HCT116 (cell line): ENCODE results near the gene COX7A1. TPM values are rescaled to one million over a fixed set of nuclear protein-coding genes. Genes with fewer than 3 reads are reported as not detected.
A peak's percentile ranks its signal among the peaks of the same experiment; 100 is the strongest.

Experiments used
- ATAC-seq: fragments of 200-7000 bp; cut with Tn5 transposase; 2 replicates; pipeline ENCODE4 v1.9.1; 2020; ENCODE audit warnings: mild to moderate bottlenecking, moderate library complexity
- BruUV-seq: library from RNA; stranded (reverse); fragments of 400-500 nt; replicated peaks from 2 replicates; lab custom pipeline; 2021; lab: Mats Ljungman, UMichigan
- CTCF ChIA-PET: fragments of 300-600 bp; sonication (Branson Sonifier 250); formaldehyde crosslinking; loops from one replicate; lab custom pipeline; 2021; ENCODE audit warnings: antibody characterized with exemption; lab: Charles Lee
- POLR2A ChIA-PET: fragments of 300-600, 350-600 bp; sonication (Branson Sonifier 250); formaldehyde crosslinking; loops from one replicate; lab custom pipeline; 2021; ENCODE audit warnings: antibody characterized with exemption; lab: Charles Lee
- RAD21 ChIA-PET, 2 experiments: fragments of 300-600 bp; sonication (Branson Sonifier 250); formaldehyde crosslinking; loops; one replicate each; lab custom pipeline; 2023; ENCODE audit warnings: low total read pairs in 2 of 2; ENCODE audit not compliant: uncharacterized antibody in 2 of 2, unreplicated experiment in 2 of 2, low non-redundant PET in 1 of 2; lab: Charles Lee
- DNase-seq: peaks from one replicate; pipeline ENCODE4 v3.0.0-alpha.2; 2010; ENCODE audit warnings: low read depth, low spot score
- H2AFZ ChIP-seq: fragments of 200-600 bp; shearing (Covaris generic), sonication (generic); 2 replicates; pipeline ENCODE4 v1.6.1; 2017; ENCODE audit warnings: low read depth, mixed run types, mixed read lengths, antibody characterized with exemption, low read length; ENCODE audit not compliant: poor library complexity, severe bottlenecking
- H3K27ac ChIP-seq: 2 replicates; pipeline ENCODE4 v1.5.1; 2012; ENCODE audit warnings: low read depth, low read length
- H3K27me3 ChIP-seq: fragments of 200-600 bp; sonication (generic); 2 replicates; pipeline ENCODE4 v1.6.1; 2016; ENCODE audit warnings: mixed run types, low read length, mixed read lengths; ENCODE audit not compliant: insufficient read depth
- H3K36me3 ChIP-seq, 2 experiments: fragments of 200-500 bp in 1 of 2; fragments of 200-600 bp in 1 of 2; sonication (Bioruptor generic) in 1 of 2; sonication (generic) in 1 of 2; 2 replicates each; pipeline versions ENCODE4 v1.5.1 to v1.6.1; 2014 to 2016; ENCODE audit warnings: low read length in 2 of 2, inconsistent platforms in 1 of 2, mixed read lengths in 1 of 2, mixed run types in 1 of 2; ENCODE audit not compliant: insufficient read depth in 2 of 2, control insufficient read depth in 1 of 2
- H3K4me1 ChIP-seq, 2 experiments: fragments of 200-600 bp in 1 of 2; sonication (generic) in 1 of 2; 2 replicates each; pipeline versions ENCODE4 v1.5.1 to v1.6.1; 2012 to 2017; ENCODE audit warnings: low read length in 2 of 2, inconsistent platforms in 1 of 2, mild to moderate bottlenecking in 1 of 2, mixed read lengths in 1 of 2, mixed run types in 1 of 2, moderate library complexity in 1 of 2; ENCODE audit not compliant: insufficient read depth in 2 of 2, control insufficient read depth in 1 of 2
- H3K4me2 ChIP-seq: fragments of 200-600 bp; sonication (generic); 2 replicates; pipeline ENCODE4 v1.6.1; 2017; ENCODE audit warnings: mixed run types, low read length, mixed read lengths
- H3K4me3 ChIP-seq, 2 experiments: fragments of 200-600 bp in 1 of 2; sonication (generic) in 1 of 2; replicated peaks in 1 of 2; 2 replicates each; pipeline ENCODE4 v1.5.1; 2011 to 2016; ENCODE audit warnings: low read length in 2 of 2, control low read depth in 1 of 2, low read depth in 1 of 2, mild to moderate bottlenecking in 1 of 2, mixed read lengths in 1 of 2, mixed run types in 1 of 2
- H3K79me2 ChIP-seq: fragments of 200-600 bp; sonication (generic); 2 replicates; pipeline ENCODE4 v1.6.1; 2017; ENCODE audit warnings: mild to moderate bottlenecking, mixed run types, low read length, moderate library complexity, mixed read lengths; ENCODE audit not compliant: insufficient read depth
- H3K9ac ChIP-seq: fragments of 200-600 bp; sonication (generic); 2 replicates; pipeline ENCODE4 v1.6.1; 2016; ENCODE audit warnings: low read length, mixed read lengths
- H3K9me2 ChIP-seq: fragments of 200-600 bp; sonication (generic), shearing (Covaris generic); 2 replicates; pipeline ENCODE4 v1.6.1; 2017; ENCODE audit warnings: mixed run types, mild to moderate bottlenecking, moderate library complexity; ENCODE audit not compliant: insufficient read depth
- H3K9me3 ChIP-seq, 2 experiments: fragments of 200-500 bp in 1 of 2; fragments of 200-600 bp in 1 of 2; sonication (Bioruptor generic) in 1 of 2; sonication (generic) in 1 of 2; 2 replicates each; pipeline ENCODE4 v1.6.1; 2014 to 2017; ENCODE audit warnings: low read length in 2 of 2, mixed read lengths in 2 of 2, inconsistent platforms in 1 of 2, low read depth in 1 of 2, mild to moderate bottlenecking in 1 of 2, mixed run types in 1 of 2, moderate library complexity in 1 of 2; ENCODE audit not compliant: control insufficient read depth in 1 of 2, insufficient read depth in 1 of 2
- H4K20me1 ChIP-seq: fragments of 200-600 bp; sonication (generic), shearing (Covaris generic); 2 replicates; pipeline ENCODE4 v1.6.1; 2017; ENCODE audit warnings: mixed run types, mild to moderate bottlenecking, moderate library complexity; ENCODE audit not compliant: insufficient read depth
- CBX3 ChIP-seq: IDR thresholded peaks from 2 replicates; pipeline ENCODE4 v1.6.1; 2012; ENCODE audit warnings: low read depth
- CEBPB ChIP-seq: IDR thresholded peaks from 2 replicates; pipeline ENCODE4 v1.6.1; 2012; ENCODE audit warnings: low read depth
- EGR1 ChIP-seq: IDR thresholded peaks from 2 replicates; pipeline ENCODE4 v1.6.1; 2012; ENCODE audit warnings: low read depth
- ELF1 ChIP-seq: IDR thresholded peaks from 2 replicates; pipeline ENCODE4 v1.6.1; 2012; ENCODE audit warnings: low read depth, borderline replicate concordance
- EZH2phosphoT487 ChIP-seq: fragments of 200-600 bp; IDR thresholded peaks from 2 replicates; pipeline ENCODE4 v1.6.1; 2018; ENCODE audit warnings: antibody characterized with exemption, borderline replicate concordance
- FOSL1 ChIP-seq: IDR thresholded peaks from 2 replicates; pipeline ENCODE4 v1.6.1; 2012; ENCODE audit warnings: low read depth
- POLR2A ChIP-seq: IDR thresholded peaks from 2 replicates; pipeline ENCODE4 v1.7.0; 2011; ENCODE audit warnings: borderline replicate concordance; ENCODE audit not compliant: insufficient read depth, insufficient read length; ENCODE audit errors: extremely low read depth
- RAD21 ChIP-seq: IDR thresholded peaks from 2 replicates; pipeline ENCODE4 v1.6.1; 2012; ENCODE audit warnings: low read depth, mild to moderate bottlenecking
- SIN3A ChIP-seq: IDR thresholded peaks from 2 replicates; pipeline ENCODE4 v1.6.1; 2012; ENCODE audit warnings: low read depth
- SRF ChIP-seq: IDR thresholded peaks from 2 replicates; pipeline ENCODE4 v1.6.1; 2012; ENCODE audit warnings: low read depth
- intact Hi-C: fragments of 100-400 bp; cut with micrococcal nuclease; formaldehyde crosslinking; loops from 2 replicates; pipeline ENCODE4 v1.10.0; 2022
- total RNA-seq: library from RNA; stranded (reverse); gene quantifications from one replicate; pipeline ENCODE4 v1.2.1, GENCODE V29; 2021; ENCODE audit not compliant: unreplicated experiment
- TF ChIP-seq, protein P1 (sequence below): IDR thresholded peaks from 2 replicates; pipeline ENCODE4 v1.6.1; 2012
- TF ChIP-seq, protein P2 (sequence below), 3 experiments: fragments of 200-600 bp in 1 of 3; sonication (generic) in 1 of 3; IDR thresholded peaks in 2 of 3; conservative IDR thresholded peaks in 1 of 3; 2 replicates each; pipeline ENCODE4 v1.5.1; 2012 to 2017; ENCODE audit warnings: low read depth in 2 of 3, low read length in 2 of 3, antibody characterized with exemption in 1 of 3, borderline replicate concordance in 1 of 3, control low read depth in 1 of 3, mild to moderate bottlenecking in 1 of 3, mixed read lengths in 1 of 3, mixed run types in 1 of 3, moderate library complexity in 1 of 3; ENCODE audit not compliant: insufficient read depth in 1 of 3
- TF ChIP-seq, protein P3 (sequence below): IDR thresholded peaks from 2 replicates; pipeline ENCODE4 v1.6.1; 2012
- TF ChIP-seq, protein P4 (sequence below): IDR thresholded peaks from 2 replicates; pipeline ENCODE4 v1.6.1; 2012; ENCODE audit warnings: low read depth
- TF ChIP-seq, protein P5 (sequence below): IDR thresholded peaks from 2 replicates; pipeline ENCODE4 v1.6.1; 2011; ENCODE audit warnings: mild to moderate bottlenecking, low read length, moderate library complexity; ENCODE audit not compliant: insufficient replicate concordance; ENCODE audit errors: extremely low read depth

The COX7A1 gene
- total RNA-seq, 1 experiment from 2014 or later: not detected

DNA sequence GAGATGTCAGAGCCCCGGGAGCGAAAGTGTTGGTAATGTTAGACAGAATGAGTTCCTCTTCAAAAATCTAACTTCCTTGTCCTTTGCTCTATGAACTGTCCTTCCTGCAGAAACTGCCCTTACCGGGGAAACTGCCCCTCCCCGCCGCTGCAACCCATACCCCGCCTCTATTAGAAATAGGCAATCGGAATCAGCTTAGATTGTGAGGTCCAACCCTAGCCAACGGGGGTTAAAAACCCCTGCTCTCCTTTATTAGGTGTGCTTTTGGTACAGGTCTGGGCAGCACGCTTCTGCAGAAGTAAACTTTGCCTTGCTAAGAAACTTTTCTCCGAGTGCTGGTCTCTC is 23.9 kb downstream of the COX7A1 start:
- peak; percentile 23 for ATAC-seq

More for the DNA sequence above, 23.9 kb downstream of the COX7A1 start:
- CTCF ChIA-PET: interaction anchor here (0.5 to 2.2 kb wide), 16 partner anchors 8 to 361 kb away, joined by 3 to 17 read pairs (median 4); partner anchors contain the start of genes ALKBH6, CAPNS1, POLR2I and TBCB
- TF ChIP-seq, protein P1, sequence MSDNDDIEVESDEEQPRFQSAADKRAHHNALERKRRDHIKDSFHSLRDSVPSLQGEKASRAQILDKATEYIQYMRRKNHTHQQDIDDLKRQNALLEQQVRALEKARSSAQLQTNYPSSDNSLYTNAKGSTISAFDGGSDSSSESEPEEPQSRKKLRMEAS: no peak
- no peak for TF ChIP-seq SIN3A
- TF ChIP-seq, protein P2, sequence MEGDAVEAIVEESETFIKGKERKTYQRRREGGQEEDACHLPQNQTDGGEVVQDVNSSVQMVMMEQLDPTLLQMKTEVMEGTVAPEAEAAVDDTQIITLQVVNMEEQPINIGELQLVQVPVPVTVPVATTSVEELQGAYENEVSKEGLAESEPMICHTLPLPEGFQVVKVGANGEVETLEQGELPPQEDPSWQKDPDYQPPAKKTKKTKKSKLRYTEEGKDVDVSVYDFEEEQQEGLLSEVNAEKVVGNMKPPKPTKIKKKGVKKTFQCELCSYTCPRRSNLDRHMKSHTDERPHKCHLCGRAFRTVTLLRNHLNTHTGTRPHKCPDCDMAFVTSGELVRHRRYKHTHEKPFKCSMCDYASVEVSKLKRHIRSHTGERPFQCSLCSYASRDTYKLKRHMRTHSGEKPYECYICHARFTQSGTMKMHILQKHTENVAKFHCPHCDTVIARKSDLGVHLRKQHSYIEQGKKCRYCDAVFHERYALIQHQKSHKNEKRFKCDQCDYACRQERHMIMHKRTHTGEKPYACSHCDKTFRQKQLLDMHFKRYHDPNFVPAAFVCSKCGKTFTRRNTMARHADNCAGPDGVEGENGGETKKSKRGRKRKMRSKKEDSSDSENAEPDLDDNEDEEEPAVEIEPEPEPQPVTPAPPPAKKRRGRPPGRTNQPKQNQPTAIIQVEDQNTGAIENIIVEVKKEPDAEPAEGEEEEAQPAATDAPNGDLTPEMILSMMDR (IDR thresholded peaks at IDR 0.05 in 2 of 3, conservative IDR thresholded peaks at IDR 0.05 in 1 of 3; ENCODE audit: borderline replicate concordance in 1 of 3, insufficient read depth in 1 of 3, low read depth in 2 of 3, low read length in 2 of 3): no peak
- TF ChIP-seq FOSL1: no peak
- TF ChIP-seq, protein P3, sequence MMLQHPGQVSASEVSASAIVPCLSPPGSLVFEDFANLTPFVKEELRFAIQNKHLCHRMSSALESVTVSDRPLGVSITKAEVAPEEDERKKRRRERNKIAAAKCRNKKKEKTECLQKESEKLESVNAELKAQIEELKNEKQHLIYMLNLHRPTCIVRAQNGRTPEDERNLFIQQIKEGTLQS: no peak
- TF ChIP-seq, protein P4, sequence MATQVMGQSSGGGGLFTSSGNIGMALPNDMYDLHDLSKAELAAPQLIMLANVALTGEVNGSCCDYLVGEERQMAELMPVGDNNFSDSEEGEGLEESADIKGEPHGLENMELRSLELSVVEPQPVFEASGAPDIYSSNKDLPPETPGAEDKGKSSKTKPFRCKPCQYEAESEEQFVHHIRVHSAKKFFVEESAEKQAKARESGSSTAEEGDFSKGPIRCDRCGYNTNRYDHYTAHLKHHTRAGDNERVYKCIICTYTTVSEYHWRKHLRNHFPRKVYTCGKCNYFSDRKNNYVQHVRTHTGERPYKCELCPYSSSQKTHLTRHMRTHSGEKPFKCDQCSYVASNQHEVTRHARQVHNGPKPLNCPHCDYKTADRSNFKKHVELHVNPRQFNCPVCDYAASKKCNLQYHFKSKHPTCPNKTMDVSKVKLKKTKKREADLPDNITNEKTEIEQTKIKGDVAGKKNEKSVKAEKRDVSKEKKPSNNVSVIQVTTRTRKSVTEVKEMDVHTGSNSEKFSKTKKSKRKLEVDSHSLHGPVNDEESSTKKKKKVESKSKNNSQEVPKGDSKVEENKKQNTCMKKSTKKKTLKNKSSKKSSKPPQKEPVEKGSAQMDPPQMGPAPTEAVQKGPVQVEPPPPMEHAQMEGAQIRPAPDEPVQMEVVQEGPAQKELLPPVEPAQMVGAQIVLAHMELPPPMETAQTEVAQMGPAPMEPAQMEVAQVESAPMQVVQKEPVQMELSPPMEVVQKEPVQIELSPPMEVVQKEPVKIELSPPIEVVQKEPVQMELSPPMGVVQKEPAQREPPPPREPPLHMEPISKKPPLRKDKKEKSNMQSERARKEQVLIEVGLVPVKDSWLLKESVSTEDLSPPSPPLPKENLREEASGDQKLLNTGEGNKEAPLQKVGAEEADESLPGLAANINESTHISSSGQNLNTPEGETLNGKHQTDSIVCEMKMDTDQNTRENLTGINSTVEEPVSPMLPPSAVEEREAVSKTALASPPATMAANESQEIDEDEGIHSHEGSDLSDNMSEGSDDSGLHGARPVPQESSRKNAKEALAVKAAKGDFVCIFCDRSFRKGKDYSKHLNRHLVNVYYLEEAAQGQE: no peak
- 0 out of 2 replicates have a peak, but pooled peaks have one; percentile 21 for TF ChIP-seq CBX3
- peak; percentile 28; the same call in 1 of the 2 replicates for TF ChIP-seq EGR1
- TF ChIP-seq, protein P5, sequence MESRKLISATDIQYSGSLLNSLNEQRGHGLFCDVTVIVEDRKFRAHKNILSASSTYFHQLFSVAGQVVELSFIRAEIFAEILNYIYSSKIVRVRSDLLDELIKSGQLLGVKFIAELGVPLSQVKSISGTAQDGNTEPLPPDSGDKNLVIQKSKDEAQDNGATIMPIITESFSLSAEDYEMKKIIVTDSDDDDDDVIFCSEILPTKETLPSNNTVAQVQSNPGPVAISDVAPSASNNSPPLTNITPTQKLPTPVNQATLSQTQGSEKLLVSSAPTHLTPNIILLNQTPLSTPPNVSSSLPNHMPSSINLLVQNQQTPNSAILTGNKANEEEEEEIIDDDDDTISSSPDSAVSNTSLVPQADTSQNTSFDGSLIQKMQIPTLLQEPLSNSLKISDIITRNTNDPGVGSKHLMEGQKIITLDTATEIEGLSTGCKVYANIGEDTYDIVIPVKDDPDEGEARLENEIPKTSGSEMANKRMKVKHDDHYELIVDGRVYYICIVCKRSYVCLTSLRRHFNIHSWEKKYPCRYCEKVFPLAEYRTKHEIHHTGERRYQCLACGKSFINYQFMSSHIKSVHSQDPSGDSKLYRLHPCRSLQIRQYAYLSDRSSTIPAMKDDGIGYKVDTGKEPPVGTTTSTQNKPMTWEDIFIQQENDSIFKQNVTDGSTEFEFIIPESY: no peak
- TF ChIP-seq SRF: no peak
- TF ChIP-seq RAD21: no peak
- no peak for TF ChIP-seq EZH2phosphoT487
- no peak for TF ChIP-seq CEBPB
- no peak for TF ChIP-seq POLR2A
- TF ChIP-seq ELF1: no peak
- Histone ChIP-seq H3K27ac (peak overlapping the region; percentile 88), H3K36me3 (no peaks in the 10 kb centered on the region), H3K9ac (peak overlapping the region; percentile 77), H2AFZ (no peak overlapping the region), H3K4me2 (peak overlapping the region; percentile 81), H3K4me3 (peak overlapping the region; percentile 62 to 63), H3K27me3 (no peaks in the 10 kb centered on the region), H3K9me3 (no peaks in the 10 kb centered on the region), H3K79me2 (no peaks in the 10 kb centered on the region), H4K20me1 (no peaks in the 10 kb centered on the region), H3K9me2 (no peaks in the 10 kb centered on the region), H3K4me1 (peaks cover 41 to 59% of the 10 kb centered on the region in 2 experiments)
- DNase-seq: no peak
- POLR2A ChIA-PET: interaction anchor here (0.8 to 2.4 kb wide), 8 partner anchors 8 to 114 kb away, joined by 3 to 19 read pairs (median 9); partner anchors contain the start of genes ALKBH6, CAPNS1, POLR2I and TBCB
- BruUV-seq: TSS peak; percentile 95
- intact Hi-C loops: loop anchor here (5.0 kb wide), 1 partner anchor 66 kb away; no protein-coding TSS in a partner anchor
- RAD21 ChIA-PET: interaction anchor here in 1 of 2 experiments (0.6 to 1.3 kb wide), 5 partner anchors 10 to 67 kb away, joined by 3 to 6 read pairs (median 4); partner anchors contain the start of gene CAPNS1
